Measurements from ENCODE around the gene RHBDD1. TPM values are rescaled to one million over a fixed set of nuclear protein-coding genes. Genes with fewer than 3 reads are reported as not detected.

RHBDD1 gene
- total RNA-seq, 1 donor from 2014 or later = 31.3 TPM

GRCh38 chr2:226788881-226789490 is 46.9 kb upstream of the RHBDD1 start:
- peak overlapping the region; percentile 13 for H3K4me2 ChIP-seq (ENCODE audit: low read length)
- H3K9me3 ChIP-seq (ENCODE audit: insufficient read depth, low read depth, low read length) = no peaks in the 10 kb centered on the region
- H3K4me3 ChIP-seq (ENCODE audit: insufficient read depth, low read depth, low read length) = no peak overlapping the region
- no peak overlapping the region for H3K27ac Mint-ChIP-seq (ENCODE audit: unreplicated experiment)
- no peak for DNase-seq (ENCODE audit: low read depth)
- no peak overlapping the region for H3K4me3 Mint-ChIP-seq (ENCODE audit: unreplicated experiment)
- H3K27me3 Mint-ChIP-seq (ENCODE audit: low read depth, unreplicated experiment) = no peaks in the 10 kb centered on the region
- H3K36me3 ChIP-seq (ENCODE audit: insufficient read depth, low read length) = no peaks in the 10 kb centered on the region
- peaks cover 94% of the 10 kb centered on the region for H3K79me2 ChIP-seq (ENCODE audit: insufficient read depth, low read length)
- TF ChIP-seq EZH2 (IDR thresholded peaks at IDR 0.05; ENCODE audit: insufficient read depth, low read length) = no peak
- TF ChIP-seq, protein P1, sequence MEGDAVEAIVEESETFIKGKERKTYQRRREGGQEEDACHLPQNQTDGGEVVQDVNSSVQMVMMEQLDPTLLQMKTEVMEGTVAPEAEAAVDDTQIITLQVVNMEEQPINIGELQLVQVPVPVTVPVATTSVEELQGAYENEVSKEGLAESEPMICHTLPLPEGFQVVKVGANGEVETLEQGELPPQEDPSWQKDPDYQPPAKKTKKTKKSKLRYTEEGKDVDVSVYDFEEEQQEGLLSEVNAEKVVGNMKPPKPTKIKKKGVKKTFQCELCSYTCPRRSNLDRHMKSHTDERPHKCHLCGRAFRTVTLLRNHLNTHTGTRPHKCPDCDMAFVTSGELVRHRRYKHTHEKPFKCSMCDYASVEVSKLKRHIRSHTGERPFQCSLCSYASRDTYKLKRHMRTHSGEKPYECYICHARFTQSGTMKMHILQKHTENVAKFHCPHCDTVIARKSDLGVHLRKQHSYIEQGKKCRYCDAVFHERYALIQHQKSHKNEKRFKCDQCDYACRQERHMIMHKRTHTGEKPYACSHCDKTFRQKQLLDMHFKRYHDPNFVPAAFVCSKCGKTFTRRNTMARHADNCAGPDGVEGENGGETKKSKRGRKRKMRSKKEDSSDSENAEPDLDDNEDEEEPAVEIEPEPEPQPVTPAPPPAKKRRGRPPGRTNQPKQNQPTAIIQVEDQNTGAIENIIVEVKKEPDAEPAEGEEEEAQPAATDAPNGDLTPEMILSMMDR (IDR thresholded peaks at IDR 0.05; ENCODE audit: insufficient read depth, low read depth, low read length) = no peak
- H2AFZ ChIP-seq (ENCODE audit: low read depth, low read length) = no peak overlapping the region
- H3K36me3 Mint-ChIP-seq (ENCODE audit: low read depth, unreplicated experiment) = peaks cover 6% of the 10 kb centered on the region
- no peak for FAIRE-seq
- H3K4me1 ChIP-seq (ENCODE audit: insufficient read depth, low read length) = peaks cover 17% of the 10 kb centered on the region
- H3K9ac ChIP-seq (ENCODE audit: low read length) = no peak overlapping the region
- no peaks in the 10 kb centered on the region for H3K9me3 Mint-ChIP-seq (ENCODE audit: unreplicated experiment)
- peaks cover 22% of the 10 kb centered on the region for H4K20me1 ChIP-seq (ENCODE audit: insufficient read depth, low read length)
- no peak overlapping the region for H3K27ac ChIP-seq (ENCODE audit: low read depth, low read length)
- peaks cover 12% of the 10 kb centered on the region for H3K4me1 Mint-ChIP-seq (ENCODE audit: low read depth, unreplicated experiment)
- no peaks in the 10 kb centered on the region for H3K27me3 ChIP-seq (ENCODE audit: insufficient read depth, low read length)

- DNase-seq (ENCODE audit: low read depth) (no peak), FAIRE-seq (no peak)
- no peak overlapping the region for H2AFZ ChIP-seq (ENCODE audit: low read depth, low read length)
- H3K9ac ChIP-seq (ENCODE audit: low read length) = no peak overlapping the region
- no peak overlapping the region for H3K27ac ChIP-seq (ENCODE audit: low read depth, low read length)
- no peak overlapping the region for H3K4me3 ChIP-seq (ENCODE audit: insufficient read depth, low read depth, low read length)
- Mint-ChIP-seq H3K4me1 (ENCODE audit: low read depth, unreplicated experiment) (peaks cover 18% of the 10 kb centered on the region), H3K9me3 (ENCODE audit: unreplicated experiment) (no peaks in the 10 kb centered on the region), H3K4me3 (ENCODE audit: unreplicated experiment) (no peak overlapping the region), H3K27ac (ENCODE audit: unreplicated experiment) (peak overlapping the region; percentile 36), H3K27me3 (ENCODE audit: low read depth, unreplicated experiment) (no peaks in the 10 kb centered on the region), H3K36me3 (ENCODE audit: low read depth, unreplicated experiment) (peaks cover 13% of the 10 kb centered on the region)
- H3K9me3 ChIP-seq (ENCODE audit: insufficient read depth, low read depth, low read length) = no peaks in the 10 kb centered on the region
- H4K20me1 ChIP-seq (ENCODE audit: insufficient read depth, low read length) = peaks cover 28% of the 10 kb centered on the region
- H3K4me2 ChIP-seq (ENCODE audit: low read length) = peak overlapping the region; percentile 13
- no peaks in the 10 kb centered on the region for H3K27me3 ChIP-seq (ENCODE audit: insufficient read depth, low read length)
- no peaks in the 10 kb centered on the region for H3K36me3 ChIP-seq (ENCODE audit: insufficient read depth, low read length)
- H3K4me1 ChIP-seq (ENCODE audit: insufficient read depth, low read length) = peaks cover 17% of the 10 kb centered on the region
- TF ChIP-seq, protein P1 (IDR thresholded peaks at IDR 0.05; ENCODE audit: insufficient read depth, low read depth, low read length) = no peak
- TF ChIP-seq EZH2 (IDR thresholded peaks at IDR 0.05; ENCODE audit: insufficient read depth, low read length) = no peak
- peaks cover 94% of the 10 kb centered on the region for H3K79me2 ChIP-seq (ENCODE audit: insufficient read depth, low read length)
These were observed 45.8 kb upstream of the RHBDD1 start for GRCh38 chr2:226790011-226790410.

GRCh38 chr2:226790431-226790830 is 45.4 kb upstream of the RHBDD1 start:
- DNase-seq (ENCODE audit: low read depth) (no peak), FAIRE-seq (no peak)
- no peaks in the 10 kb centered on the region for H3K27me3 Mint-ChIP-seq (ENCODE audit: low read depth, unreplicated experiment)
- H3K4me1 ChIP-seq (ENCODE audit: insufficient read depth, low read length) = peaks cover 22% of the 10 kb centered on the region
- peaks cover 13% of the 10 kb centered on the region for H3K36me3 Mint-ChIP-seq (ENCODE audit: low read depth, unreplicated experiment)
- H3K79me2 ChIP-seq (ENCODE audit: insufficient read depth, low read length) = peaks cover 94% of the 10 kb centered on the region
- peaks cover 18% of the 10 kb centered on the region for H3K4me1 Mint-ChIP-seq (ENCODE audit: low read depth, unreplicated experiment)
- peak overlapping the region; percentile 80 for H3K27ac Mint-ChIP-seq (ENCODE audit: unreplicated experiment)
- peak overlapping the region; percentile 82 for H3K4me2 ChIP-seq (ENCODE audit: low read length)
- H4K20me1 ChIP-seq (ENCODE audit: insufficient read depth, low read length) = peaks cover 32% of the 10 kb centered on the region
- TF ChIP-seq, protein P1 (IDR thresholded peaks at IDR 0.05; ENCODE audit: insufficient read depth, low read depth, low read length) = no peak
- TF ChIP-seq EZH2 (IDR thresholded peaks at IDR 0.05; ENCODE audit: insufficient read depth, low read length) = no peak
- peak overlapping the region; percentile 86 for H3K4me3 Mint-ChIP-seq (ENCODE audit: unreplicated experiment)
- H3K27ac ChIP-seq (ENCODE audit: low read depth, low read length) = no peak overlapping the region
- no peaks in the 10 kb centered on the region for H3K9me3 Mint-ChIP-seq (ENCODE audit: unreplicated experiment)
- no peaks in the 10 kb centered on the region for H3K9me3 ChIP-seq (ENCODE audit: insufficient read depth, low read depth, low read length)
- H2AFZ ChIP-seq (ENCODE audit: low read depth, low read length) = no peak overlapping the region
- no peak overlapping the region for H3K4me3 ChIP-seq (ENCODE audit: insufficient read depth, low read depth, low read length)
- no peaks in the 10 kb centered on the region for H3K36me3 ChIP-seq (ENCODE audit: insufficient read depth, low read length)
- H3K27me3 ChIP-seq (ENCODE audit: insufficient read depth, low read length) = no peaks in the 10 kb centered on the region
- H3K9ac ChIP-seq (ENCODE audit: low read length) = peak overlapping the region; percentile 84
